SK-N-SH treated with all-trans-retinoic acid at 6 μM for 48 hours (cell line): Measurements from ENCODE around the gene FOXC1.

Experiments used
- ATAC-seq: fragments of 200-7000 bp; cut with Tn5 transposase; 3 replicates; pipeline ENCODE4 v1.9.1; 2020; ENCODE audit warnings: mild to moderate bottlenecking, moderate library complexity
- BACH2 ChIP-seq: fragments of 250-450 bp; sonication (Bioruptor Pico); IDR thresholded peaks from 2 replicates; pipeline ENCODE4 v1.9.0; 2021; ENCODE audit warnings: mild to moderate bottlenecking, borderline replicate concordance
- OSR1 ChIP-seq: fragments of 250-450 bp; sonication (Bioruptor Pico); IDR thresholded peaks from 2 replicates; pipeline ENCODE4 v1.8.0; 2022; ENCODE audit warnings: moderate library complexity, mild to moderate bottlenecking, inconsistent platforms
- RARB ChIP-seq: fragments of 250-450 bp; sonication (Bioruptor Pico); IDR thresholded peaks from 2 replicates; pipeline ENCODE4 v1.8.0; 2021; ENCODE audit warnings: mild to moderate bottlenecking, moderate library complexity
- TCF4 ChIP-seq: fragments of 250-450 bp; sonication (Bioruptor Pico); IDR thresholded peaks from 2 replicates; pipeline ENCODE4 v1.8.0; 2021; ENCODE audit warnings: mild to moderate bottlenecking, moderate library complexity, borderline replicate concordance
- TOX ChIP-seq: fragments of 250-450 bp; sonication (Bioruptor Pico); IDR thresholded peaks from 2 replicates; pipeline ENCODE4 v1.8.0; 2021; ENCODE audit warnings: mild to moderate bottlenecking, moderate library complexity, borderline replicate concordance
- ZFP30 ChIP-seq: fragments of 450-650 bp; formaldehyde crosslinking; IDR thresholded peaks from 2 replicates; pipeline ENCODE4 v1.5.0; 2022; ENCODE audit warnings: mild to moderate bottlenecking, moderate library complexity
- ZNF70 ChIP-seq: fragments of 450-650 bp; formaldehyde crosslinking; IDR thresholded peaks from 2 replicates; pipeline ENCODE4 v1.5.0; 2020; ENCODE audit warnings: mild to moderate bottlenecking, moderate library complexity
- TF ChIP-seq, protein P1 (sequence below): fragments of 250-450 bp; sonication (Bioruptor Pico); IDR thresholded peaks from 2 replicates; pipeline ENCODE4 v1.5.1; 2021; ENCODE audit warnings: mild to moderate bottlenecking, moderate library complexity
- TF ChIP-seq, protein P2 (sequence below): fragments of 250-450 bp; sonication (Bioruptor Pico); IDR thresholded peaks from 2 replicates; pipeline ENCODE4 v1.8.0; 2021; ENCODE audit warnings: low read depth, mild to moderate bottlenecking, moderate library complexity, borderline replicate concordance
- TF ChIP-seq, protein P3 (sequence below): fragments of 250-450 bp; sonication (Bioruptor Pico); IDR thresholded peaks from 2 replicates; pipeline ENCODE4 v1.5.0; 2020; ENCODE audit warnings: mild to moderate bottlenecking, moderate library complexity

Gene FOXC1

DNA sequence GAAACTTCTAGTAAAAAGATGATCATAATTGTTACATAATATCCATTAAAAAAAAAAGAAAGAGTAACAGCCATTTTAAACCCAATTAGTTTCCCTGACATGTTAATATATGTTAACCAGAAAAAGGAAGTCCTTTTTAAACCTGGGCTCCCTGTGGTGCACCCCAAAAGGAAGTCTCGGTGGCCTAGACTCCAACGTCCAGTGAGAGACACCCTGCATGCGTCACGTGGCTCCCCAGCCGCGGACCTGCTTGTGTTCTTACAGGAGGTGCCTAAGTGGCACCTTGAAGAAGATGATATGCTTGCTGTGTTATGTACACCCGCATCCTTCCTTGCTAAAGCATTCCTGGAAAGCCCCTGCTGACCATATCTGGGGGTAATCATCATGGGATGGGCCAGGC lies 50.1 kb downstream of the FOXC1 start (continued):
- TF ChIP-seq BACH2 (CRISPR knock-in tag) (no peak), TCF4 (CRISPR knock-in tag) (no peak)

DNA sequence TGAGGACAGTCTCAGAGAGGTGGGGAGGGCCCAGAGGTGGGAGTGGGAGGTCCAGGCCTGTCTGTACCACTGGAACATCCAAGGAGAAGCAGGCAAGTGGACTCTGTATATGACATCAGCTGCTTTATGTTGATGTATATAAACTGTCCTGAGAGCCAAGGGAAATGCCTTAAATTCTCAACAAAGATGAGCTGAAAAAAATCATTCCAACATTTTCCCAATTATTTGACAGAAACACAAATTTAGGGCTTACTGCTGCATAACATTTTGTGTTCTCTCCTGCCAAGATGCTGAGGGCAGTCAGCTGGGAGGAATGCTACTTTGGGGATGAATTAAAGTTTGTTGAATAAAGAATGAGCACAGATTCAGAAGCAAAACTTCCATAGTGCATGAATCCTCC lies 52.8 kb downstream of the FOXC1 start:
- ATAC-seq, result peak; percentile 66
- TF ChIP-seq ZFP30, result no peak
- TF ChIP-seq RARB (CRISPR knock-in tag), result no peak
- no peak for TF ChIP-seq ZNF70 (CRISPR knock-in tag)
- TF ChIP-seq, protein P1, sequence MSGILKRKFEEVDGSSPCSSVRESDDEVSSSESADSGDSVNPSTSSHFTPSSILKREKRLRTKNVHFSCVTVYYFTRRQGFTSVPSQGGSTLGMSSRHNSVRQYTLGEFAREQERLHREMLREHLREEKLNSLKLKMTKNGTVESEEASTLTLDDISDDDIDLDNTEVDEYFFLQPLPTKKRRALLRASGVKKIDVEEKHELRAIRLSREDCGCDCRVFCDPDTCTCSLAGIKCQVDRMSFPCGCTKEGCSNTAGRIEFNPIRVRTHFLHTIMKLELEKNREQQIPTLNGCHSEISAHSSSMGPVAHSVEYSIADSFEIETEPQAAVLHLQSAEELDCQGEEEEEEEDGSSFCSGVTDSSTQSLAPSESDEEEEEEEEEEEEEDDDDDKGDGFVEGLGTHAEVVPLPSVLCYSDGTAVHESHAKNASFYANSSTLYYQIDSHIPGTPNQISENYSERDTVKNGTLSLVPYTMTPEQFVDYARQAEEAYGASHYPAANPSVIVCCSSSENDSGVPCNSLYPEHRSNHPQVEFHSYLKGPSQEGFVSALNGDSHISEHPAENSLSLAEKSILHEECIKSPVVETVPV (CRISPR knock-in tag), result no peak
- TF ChIP-seq OSR1 (CRISPR knock-in tag), result no peak
- TF ChIP-seq TCF4 (CRISPR knock-in tag), result no peak
- TF ChIP-seq, protein P2, sequence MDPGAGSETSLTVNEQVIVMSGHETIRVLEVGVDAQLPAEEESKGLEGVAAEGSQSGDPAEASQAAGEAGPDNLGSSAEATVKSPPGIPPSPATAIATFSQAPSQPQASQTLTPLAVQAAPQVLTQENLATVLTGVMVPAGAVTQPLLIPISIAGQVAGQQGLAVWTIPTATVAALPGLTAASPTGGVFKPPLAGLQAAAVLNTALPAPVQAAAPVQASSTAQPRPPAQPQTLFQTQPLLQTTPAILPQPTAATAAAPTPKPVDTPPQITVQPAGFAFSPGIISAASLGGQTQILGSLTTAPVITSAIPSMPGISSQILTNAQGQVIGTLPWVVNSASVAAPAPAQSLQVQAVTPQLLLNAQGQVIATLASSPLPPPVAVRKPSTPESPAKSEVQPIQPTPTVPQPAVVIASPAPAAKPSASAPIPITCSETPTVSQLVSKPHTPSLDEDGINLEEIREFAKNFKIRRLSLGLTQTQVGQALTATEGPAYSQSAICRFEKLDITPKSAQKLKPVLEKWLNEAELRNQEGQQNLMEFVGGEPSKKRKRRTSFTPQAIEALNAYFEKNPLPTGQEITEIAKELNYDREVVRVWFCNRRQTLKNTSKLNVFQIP (CRISPR knock-in tag), result no peak
- TF ChIP-seq, protein P3, sequence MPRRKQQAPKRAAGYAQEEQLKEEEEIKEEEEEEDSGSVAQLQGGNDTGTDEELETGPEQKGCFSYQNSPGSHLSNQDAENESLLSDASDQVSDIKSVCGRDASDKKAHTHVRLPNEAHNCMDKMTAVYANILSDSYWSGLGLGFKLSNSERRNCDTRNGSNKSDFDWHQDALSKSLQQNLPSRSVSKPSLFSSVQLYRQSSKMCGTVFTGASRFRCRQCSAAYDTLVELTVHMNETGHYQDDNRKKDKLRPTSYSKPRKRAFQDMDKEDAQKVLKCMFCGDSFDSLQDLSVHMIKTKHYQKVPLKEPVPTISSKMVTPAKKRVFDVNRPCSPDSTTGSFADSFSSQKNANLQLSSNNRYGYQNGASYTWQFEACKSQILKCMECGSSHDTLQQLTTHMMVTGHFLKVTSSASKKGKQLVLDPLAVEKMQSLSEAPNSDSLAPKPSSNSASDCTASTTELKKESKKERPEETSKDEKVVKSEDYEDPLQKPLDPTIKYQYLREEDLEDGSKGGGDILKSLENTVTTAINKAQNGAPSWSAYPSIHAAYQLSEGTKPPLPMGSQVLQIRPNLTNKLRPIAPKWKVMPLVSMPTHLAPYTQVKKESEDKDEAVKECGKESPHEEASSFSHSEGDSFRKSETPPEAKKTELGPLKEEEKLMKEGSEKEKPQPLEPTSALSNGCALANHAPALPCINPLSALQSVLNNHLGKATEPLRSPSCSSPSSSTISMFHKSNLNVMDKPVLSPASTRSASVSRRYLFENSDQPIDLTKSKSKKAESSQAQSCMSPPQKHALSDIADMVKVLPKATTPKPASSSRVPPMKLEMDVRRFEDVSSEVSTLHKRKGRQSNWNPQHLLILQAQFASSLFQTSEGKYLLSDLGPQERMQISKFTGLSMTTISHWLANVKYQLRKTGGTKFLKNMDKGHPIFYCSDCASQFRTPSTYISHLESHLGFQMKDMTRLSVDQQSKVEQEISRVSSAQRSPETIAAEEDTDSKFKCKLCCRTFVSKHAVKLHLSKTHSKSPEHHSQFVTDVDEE, result no peak
- TF ChIP-seq TOX (CRISPR knock-in tag), result no peak
